ENCODE data around the gene PLD1.
"Not testable (repeated sequence)": the region's sequence is repeated elsewhere in the genome, so short reads cannot be mapped to it uniquely, and the experiment has no call there.

The PLD1 gene

DNA sequence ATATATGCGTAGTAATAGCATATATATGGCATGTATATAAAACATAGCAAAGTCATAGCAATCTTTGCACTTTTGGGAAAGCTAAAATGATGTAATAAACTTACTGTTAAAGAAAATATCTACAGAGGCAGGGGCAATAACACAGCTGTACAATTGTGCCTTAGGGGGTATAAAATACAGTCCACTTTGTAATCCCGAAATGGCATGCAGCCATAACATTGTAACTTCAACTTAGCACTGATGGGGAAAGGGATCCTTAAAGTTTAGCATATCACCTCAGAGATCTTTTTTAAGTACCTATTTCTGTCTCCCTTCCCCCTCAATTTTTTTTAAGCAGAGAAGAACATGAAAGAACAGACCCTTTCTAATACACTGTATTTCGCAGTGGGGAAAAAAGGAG is 40.8 kb downstream of the PLD1 start:
- no peak for DNase-seq

DNA sequence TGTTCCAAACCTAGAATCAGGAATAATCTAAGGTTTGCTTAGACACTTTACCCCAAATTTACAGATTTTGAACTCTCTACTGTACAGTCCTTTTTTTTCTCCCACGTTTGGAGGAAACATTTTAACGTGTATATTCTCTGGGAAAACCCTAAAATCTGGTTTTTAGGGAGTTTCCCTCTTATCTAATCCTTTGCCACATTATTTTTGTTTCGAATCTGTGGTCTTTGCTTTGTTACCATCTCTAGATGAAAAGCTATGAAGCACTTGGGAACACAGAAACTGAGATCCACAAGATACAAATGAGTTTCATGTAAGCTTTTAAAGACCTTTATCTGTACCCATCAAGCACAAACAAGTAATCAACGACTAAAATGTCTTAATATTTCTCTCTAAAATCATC is 41.3 kb downstream of the PLD1 start:
- no peak for DNase-seq

DNA sequence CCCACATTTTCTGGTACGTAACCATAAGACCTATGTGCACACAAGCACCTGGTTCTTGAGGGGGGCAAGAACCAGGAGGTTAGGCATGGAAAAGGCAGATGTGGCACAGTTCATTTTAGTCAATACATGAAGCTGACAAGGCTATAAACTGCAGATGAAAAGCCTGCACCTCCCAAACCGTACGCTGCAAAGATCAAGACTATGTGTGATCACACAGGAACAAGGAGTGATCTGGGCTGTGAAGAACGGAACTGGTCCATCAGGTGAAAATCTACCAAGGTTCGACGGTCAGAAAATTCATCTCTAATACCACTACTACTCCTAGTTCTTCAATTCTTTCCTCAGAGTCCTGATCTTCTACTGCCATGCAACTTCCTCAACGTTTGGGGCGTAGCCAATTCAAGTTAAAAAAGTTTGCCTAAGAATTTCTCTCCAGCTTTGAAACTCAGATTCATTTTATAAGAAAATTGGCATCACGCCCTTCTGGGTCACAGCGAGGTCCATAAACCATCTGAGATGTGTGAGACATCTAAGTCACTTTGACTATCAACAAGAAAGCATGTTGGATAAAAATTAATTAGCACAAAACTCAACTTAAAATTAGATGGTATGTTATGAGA is 41.9 kb downstream of the PLD1 start:
- no peak for DNase-seq

DNA sequence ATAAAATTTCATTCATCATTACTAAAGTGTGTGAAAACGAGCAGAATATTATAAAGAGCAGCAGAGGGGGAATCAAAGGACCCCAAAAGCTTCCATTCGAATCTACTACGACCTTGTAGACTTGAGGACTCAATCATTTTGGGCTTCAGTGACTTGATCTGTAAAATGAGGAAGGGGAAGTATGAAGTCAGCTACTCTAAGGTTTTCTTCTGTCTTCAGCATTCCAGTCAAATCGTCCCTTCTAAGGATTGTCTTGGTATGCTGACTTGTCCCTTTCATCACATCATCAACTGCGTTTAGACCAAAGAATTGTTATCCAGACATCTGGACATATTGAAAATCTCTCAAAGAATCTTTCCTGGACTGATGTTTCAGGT is 44.8 kb downstream of the PLD1 start:
- DNase-seq, result no peak

DNA sequence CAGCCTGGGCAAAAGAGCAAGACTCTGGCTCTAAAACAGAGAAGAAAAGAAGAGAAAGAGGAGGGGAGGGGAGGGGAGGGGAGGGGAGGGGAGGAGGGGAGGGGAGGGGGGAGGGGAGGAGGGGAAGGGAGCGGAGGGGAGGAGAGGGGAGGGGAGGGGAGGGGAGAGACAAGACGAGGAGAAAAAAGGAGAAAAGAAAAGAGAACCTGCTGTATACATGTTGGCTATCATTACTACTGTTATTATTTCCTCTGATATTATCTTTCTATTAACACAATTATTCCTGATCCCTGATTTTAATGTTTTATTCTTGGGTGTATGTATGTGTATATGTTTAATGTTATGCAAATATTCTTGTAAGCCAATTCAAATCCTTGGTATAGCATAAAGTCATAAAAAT is 46.9 kb downstream of the PLD1 start:
- no peak for DNase-seq

DNA sequence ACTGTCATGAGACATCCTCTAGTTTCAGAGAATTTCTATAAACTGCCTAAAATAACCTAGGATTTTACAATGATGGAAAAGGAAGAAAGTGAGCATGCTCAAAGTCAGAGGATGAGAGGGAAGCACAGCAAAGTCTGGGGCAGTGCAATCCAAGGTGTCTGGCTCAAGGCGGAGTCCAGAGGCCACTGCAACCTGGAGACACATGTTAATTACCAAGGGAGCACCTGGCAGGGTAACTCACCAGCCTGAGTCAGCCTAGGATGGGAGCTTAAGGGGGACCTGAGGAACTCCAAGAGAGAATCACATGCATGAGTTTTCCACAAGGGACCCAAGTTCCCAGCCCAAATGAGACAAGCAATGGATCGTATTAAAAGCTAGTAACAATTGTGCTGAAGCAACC is 49.8 kb downstream of the PLD1 start:
- no peak for DNase-seq

DNA sequence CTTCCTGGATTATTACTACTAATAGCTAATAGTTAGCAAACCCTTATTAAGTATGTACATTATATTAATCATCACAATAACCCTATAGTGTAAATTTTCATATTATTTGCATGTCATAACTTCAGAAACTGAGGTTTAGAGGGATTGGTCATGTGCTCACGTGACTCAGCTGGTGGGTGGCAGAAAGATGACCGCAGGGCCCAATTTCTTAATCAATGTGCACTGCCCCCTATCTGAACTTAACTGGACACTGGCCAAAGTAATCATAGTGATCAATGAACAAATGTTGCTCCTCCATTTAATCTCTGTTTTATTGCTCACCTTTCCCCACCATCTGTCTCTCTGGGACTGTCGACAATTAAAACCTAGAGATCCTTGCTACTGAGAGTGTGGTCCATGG is 52.2 kb downstream of the PLD1 start:
- no peak for DNase-seq

DNA sequence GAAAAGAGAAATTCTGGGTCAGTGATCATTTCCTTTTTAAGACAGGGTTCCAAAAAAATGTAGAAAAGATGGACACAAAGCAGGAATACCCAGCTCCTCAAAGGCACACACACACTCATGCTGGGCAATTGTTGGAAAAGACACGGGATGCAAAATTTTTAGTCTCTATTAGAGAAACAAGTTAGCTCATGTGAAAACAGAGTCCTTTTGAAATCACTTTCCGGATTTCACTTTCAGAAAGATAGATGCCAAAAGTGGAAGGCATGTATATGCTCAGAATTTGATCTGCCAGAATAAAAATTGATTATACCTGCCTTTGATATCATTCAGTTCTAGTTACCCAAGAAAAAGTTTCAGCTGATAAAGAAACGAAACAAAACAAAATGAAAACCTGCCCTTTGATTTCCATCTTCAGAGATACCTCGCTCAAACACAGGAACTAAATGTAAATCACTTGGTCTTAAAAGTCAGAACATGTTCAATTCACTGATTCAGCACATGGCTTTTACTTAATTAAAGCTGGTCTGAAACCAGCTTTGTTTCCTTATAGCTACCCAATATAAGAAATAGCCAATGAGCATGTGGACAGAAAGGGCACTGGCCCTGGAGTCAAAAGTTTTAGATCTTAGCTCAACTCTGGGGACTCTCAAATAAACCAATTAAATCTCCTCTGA is 52.8 kb downstream of the PLD1 start:
- DNase-seq, result no peak

DNA sequence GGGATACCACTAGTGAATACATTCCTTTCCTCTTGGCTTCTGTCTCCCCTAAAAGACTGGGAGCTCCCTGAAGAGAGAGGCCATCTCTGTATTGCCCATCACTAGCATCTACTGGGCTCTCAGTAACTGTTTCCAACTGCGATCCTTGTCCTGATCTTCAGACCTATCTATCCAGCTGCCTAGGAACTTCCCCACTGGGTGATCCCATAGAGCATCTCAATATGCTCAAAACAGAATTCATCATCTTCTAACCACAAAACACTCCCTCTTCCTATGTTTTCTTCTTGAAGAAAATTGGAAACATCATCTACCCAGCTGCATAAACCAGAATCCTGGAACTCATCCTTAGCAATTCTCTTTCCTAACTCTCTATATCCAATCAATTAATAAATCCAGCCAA is 54.6 kb downstream of the PLD1 start:
- no peak for DNase-seq

DNA sequence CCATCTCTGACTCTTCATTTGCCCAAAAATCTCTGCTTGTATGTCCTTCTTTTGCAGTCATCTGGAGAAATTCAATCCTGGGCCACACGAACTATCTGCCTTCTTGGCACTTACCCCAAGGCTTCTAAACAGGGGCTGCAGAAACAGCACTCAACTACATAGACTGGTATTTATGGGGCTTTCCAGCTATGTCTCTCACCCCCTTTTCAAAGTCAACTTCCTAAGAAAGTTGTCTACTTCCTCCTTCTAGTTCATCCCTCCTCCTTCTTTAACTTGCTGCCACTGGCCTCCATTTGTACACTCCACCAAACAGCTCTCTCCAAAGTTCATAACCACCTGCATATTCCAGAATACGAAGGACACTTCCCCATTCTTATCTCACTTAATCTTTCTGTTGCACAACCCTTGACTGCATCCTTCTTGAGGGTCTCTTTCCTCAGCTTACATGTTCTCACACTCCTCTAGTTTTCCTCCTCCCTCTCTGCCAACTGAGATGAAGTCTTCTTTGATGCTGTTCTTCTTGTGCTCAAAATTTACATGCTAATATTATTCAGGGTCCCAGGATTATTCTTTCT is 55.2 kb downstream of the PLD1 start:
- DNase-seq, result no peak

DNA sequence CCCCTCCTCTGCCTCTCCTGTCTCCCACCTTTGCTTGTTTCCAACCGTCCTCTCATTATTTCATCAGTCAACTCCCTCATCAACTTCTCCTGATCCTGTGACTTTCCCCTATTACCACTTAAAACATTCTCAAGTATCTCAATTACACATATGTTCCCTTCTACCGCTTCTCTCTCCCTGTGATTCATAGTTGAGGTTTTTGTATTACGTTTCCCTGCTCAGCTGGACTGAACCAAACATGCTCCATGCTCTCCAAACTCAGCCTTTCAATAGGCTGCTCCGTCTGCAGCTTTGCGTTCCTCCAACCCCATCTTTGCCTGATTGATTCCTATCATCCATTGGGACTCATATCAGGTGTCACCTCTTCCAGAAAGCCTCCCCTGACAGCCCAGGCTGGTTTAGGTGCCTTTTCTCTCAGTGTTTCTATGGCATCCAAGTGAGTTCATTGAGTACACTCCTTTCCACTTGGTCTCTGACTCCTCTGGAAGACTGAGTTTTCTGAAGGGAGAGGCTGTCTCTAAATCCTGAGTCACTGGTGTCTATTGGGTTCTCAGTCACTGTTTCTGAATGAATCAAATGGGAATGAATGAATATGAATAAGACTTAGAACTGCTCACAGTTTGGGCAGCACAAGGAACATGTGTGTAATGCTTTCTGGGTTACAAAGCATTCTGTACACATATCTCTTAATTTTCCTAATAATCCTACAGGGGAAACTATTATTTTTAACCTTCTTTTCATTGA is 56.4 kb downstream of the PLD1 start:
- DNase-seq, result no peak

DNA sequence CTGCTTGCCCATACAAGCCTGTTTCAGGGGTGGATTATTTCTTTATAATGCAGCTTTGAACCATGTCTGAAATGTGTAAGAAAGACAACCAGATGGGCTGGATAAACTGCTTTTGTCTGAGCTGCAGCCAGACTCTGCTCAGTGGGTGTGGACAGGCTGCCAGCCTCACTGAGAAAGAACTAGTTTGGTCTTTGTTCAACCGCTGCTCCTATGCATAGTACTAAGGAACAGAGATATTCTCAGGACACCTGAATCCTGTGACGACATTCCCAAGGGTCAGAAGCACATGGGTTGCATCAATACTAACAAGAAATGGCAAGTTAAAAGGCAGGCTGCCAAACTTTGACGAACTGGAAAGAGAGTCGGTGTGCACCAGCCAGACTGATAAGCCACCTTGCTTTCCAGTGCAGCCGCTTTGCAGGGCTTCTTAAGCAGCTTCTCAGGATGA is 57.2 kb downstream of the PLD1 start:
- no peak for DNase-seq

DNA sequence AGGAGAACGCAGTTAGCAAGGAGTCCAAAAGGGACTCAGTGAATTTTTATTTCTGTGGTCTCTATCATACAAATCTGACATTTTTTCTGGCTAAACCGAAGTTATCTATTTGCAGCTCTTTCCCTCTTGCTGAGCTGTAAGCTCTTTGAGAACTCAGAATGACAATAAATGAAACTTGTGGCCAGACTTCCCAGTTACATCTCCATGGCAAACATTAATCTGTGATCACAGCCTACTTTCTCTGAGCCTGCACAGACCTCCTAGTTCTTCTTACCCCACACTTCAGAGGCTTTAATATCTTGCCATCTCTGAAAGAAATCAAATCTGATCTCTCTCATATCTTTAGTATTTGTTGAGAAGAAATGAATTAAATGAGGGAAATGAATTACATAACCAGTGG is 58.0 kb downstream of the PLD1 start:
- DNase-seq, result no peak

DNA sequence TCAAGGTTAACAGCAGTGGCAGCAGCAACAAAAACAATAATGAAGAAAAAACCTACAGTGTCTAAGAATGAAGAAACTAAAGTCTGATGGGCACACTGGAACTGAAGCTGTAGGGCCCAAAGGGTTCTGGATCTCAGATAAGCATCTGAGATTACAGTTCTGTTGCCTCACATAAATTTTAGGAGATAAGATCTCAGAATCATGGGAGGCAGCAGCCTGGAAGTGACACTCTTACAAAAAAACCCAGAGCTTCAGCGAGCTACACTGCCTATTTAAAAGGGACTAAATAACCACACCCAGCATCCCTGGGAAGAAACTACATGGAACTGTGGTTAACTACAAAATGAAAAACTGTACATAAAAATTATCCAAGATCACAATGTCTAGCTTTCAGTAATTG is 61.2 kb downstream of the PLD1 start:
- no peak for DNase-seq

DNA sequence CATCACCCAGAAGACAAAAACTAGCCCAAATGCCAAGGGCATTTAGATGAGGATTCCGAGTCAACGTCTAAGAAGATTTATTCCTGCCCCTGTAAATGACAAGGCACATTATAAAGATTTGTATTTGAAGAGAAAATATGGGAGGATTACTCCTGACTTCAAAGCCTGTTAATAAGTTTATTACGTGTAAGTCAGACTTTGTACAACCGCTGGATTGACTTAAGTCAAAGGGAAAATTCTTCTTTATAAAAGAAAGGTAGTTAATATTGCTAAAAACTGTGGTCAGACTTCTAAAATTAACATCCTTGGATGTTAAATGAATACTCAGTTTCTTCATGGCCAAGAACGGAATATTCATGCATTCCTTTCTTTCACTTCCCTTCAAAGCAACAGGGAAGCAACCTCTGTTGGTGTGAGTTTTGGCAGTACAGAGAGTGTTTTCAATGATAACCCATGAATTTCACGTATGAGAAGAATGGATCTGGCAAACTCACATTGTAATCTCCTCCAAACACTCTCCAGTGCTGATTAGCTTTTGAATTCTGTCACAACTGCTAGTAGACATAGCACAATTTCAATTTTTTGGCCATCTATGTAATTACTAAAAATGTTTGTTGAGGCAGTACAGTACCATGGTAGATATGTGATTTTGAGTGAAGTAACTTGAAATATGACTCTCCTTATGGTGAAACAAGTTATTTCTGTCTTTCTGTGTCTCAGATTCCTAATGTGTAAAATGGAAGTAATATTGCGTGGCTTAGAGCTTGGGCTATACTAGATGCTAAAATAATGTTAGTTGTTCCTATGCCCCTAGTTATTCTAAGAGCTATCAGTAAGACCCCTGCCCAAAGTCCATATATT is 62.0 kb downstream of the PLD1 start:
- no peak for DNase-seq

DNA sequence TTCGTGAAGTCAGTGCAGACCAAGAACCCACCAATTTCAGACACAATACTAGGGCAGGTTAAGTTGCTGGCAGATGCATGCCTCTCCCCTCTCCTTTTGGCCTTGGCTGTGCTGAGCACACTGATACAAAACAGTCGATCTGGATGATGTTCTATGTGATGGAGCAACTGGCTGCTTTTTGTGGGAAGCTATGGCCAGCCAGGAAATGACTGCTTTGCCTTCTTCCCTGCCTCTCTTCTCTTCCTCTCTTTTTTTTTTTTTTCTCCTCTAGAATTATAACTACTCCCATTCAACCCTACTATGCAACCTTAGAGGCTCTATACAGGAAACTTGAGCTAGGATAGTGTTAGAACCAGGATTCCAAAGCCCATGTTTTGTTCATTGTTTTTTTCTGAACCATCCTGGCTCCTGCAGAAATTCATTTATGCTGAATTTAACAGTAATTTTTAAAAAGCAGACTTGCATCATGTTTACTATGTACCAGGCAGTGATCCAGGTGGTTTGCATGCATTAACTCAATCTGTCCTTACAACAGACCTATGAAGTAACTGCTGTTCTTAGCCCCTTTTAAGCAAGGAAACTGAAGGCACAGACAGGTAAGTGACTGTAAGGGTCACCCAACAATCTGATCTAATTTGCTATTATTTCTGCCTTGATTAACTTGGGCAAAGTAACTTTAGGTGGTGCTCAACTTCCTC is 62.9 kb downstream of the PLD1 start:
- DNase-seq, result no peak

DNA sequence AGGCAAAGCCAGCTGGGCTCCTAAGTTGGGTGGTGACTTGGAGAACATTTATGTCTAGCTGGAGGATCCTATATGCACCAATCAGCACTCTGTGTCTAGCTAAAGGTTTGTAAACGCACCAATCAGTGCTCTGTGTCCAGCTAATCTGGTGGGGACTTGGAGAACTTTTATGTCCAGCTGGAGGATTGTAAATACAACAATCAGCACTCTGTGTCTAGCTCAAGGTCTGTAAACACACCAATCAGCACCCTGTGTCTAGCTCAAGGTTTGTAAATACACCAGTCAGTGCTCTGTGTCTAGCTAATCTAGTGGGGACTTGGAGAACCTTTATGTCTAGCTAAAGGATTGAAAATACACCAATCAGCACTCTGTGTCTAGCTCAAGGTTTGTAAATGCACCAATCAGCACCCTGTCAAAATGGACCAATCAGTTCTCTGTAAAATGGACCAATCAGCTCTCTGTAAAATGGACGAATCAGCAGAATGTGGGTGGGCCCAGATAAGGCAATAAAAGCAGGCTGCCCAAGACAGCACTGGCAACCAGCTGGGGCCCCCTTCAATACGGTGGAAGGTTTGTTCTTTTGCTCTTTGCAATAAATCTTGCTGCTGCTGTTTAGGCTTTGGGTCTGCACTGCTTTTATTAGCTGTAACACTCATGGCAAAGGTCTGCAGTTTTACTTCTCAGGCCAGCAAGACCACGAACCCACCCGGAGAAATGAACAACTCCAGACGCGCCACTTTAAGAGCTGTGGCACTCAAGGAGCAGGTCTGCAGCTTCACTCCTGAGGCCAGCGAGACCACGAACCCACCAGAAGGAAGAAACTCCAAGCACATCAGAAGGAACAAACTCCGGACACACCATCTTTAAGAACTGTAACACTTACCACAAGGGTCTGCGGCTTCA is 63.7 kb downstream of the PLD1 start:
- DNase-seq, result not testable (repeated sequence)

DNA sequence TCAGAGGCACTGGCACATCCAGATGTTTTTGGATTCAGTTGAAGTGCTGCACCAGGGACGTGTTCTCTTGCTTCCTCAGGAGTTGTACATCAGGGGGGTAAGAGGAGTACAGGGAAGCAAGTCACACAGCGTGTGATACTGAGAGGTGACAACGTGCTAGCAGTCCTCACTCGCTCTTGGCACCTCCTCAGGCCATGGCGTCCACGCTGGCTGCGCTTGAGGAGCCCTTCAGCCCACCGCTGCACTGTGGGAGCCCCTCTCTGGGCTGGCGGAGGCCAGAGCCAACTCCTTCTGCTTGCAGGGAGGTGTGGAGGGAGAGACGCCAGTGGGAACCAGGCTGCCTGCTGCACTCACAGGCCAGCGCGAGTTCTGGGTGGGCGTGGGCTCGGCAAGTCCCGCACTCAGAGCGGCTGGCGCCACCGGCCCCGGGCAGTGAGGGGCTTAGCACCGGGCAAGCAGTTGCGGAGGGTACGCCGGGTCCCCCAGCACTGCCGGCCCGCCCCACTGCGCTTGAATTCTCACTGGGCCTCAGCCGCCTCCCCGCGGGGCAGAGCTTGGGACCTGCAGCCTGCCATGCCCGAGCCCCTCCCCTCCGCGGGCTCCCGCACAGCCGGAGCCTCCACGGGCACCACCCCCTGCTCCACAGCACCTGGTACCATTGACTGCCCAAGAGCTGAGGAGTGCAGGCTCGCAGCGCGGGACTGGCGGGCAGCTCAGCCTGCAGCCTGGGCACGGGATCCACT is 64.5 kb downstream of the PLD1 start:
- DNase-seq, result no peak

DNA sequence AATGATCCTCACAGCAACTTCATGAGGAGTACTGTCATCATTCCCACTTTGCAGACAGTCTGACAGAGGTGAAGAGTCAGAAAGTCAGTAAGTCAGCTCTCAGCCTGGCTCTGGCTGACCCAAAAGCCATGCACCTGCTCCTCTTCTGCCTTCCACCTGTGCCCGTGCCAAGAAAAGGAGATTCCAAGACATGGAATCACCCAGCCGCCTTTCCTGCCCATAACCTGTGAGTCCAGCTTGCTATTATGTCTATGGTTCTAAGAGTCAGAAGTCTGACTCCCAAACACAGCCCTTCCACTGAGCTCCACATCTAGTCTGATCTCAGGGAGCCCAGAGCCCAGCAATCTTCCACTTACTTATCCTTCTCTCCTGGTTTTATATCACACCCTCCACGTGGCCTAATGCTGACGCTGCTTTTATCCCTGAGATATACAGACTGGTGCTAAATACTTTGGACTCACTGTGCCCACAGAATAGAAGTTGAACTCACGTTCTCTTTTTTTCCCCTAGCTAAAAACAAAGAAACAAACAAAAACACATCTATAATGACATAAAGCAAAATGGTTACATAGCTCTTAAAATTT is 66.0 kb downstream of the PLD1 start:
- no peak for DNase-seq
